ENCODE results near the gene RNF157.
"Not testable (repeated sequence)": the region's sequence is repeated elsewhere in the genome, so short reads cannot be mapped to it uniquely, and the experiment has no call there.

Gene RNF157

GRCh38 chr17:76213491-76213890 is 26.8 kb downstream of the RNF157 start:
- H3K9me3 ChIP-seq (ENCODE audit: low read depth, low read length), result no peaks in the 10 kb centered on the region
- no peak overlapping the region for H3K27ac ChIP-seq
- TF ChIP-seq FOXP2 (optimal IDR thresholded peaks at IDR 0.05; ENCODE audit: control extremely low read depth, extremely low read length, insufficient read depth) (no peak), POLR2AphosphoS5 (IDR thresholded peaks at IDR 0.05; ENCODE audit: borderline replicate concordance, low read depth, low read length) (no peak)
- no peak overlapping the region for H3K4me3 ChIP-seq
- DNase-seq (ENCODE audit: low read depth, low spot score), result no peak
- no peak overlapping the region for H3K9ac ChIP-seq (ENCODE audit: insufficient read length)
- no peaks in the 10 kb centered on the region for H3K36me3 ChIP-seq (ENCODE audit: insufficient read depth, low read length)

DNA sequence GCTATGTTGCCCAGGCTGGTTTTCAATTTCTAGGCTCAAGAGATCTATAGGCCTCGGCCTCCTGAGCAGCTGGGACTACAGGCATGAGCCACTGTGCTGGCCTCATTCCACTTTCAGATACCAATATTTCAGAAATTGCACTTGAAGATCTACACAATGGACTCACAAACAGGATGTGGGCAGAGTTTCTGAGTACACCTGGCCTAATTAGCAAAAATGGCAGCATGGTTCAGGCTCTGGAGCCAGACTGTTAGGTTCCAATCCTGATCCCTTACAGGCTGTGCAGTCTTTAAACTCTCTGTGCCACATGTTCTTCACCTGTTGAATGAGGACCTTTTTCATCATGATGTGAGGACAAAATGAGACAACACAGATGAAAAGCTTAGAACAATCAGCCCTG is 32.2 kb downstream of the RNF157 start:
- Histone ChIP-seq H3K36me3 (ENCODE audit: insufficient read depth, low read length) (no peaks in the 10 kb centered on the region), H3K9me3 (ENCODE audit: low read depth, low read length) (no peaks in the 10 kb centered on the region), H3K4me3 (no peak overlapping the region), H3K9ac (ENCODE audit: insufficient read length) (no peak overlapping the region), H3K27ac (no peak overlapping the region)
- TF ChIP-seq POLR2AphosphoS5 (IDR thresholded peaks at IDR 0.05; ENCODE audit: borderline replicate concordance, low read depth, low read length), result no peak
- no peak for TF ChIP-seq EZH2 (IDR thresholded peaks at IDR 0.05)
- DNase-seq (ENCODE audit: low read depth, low spot score), result no peak

DNA sequence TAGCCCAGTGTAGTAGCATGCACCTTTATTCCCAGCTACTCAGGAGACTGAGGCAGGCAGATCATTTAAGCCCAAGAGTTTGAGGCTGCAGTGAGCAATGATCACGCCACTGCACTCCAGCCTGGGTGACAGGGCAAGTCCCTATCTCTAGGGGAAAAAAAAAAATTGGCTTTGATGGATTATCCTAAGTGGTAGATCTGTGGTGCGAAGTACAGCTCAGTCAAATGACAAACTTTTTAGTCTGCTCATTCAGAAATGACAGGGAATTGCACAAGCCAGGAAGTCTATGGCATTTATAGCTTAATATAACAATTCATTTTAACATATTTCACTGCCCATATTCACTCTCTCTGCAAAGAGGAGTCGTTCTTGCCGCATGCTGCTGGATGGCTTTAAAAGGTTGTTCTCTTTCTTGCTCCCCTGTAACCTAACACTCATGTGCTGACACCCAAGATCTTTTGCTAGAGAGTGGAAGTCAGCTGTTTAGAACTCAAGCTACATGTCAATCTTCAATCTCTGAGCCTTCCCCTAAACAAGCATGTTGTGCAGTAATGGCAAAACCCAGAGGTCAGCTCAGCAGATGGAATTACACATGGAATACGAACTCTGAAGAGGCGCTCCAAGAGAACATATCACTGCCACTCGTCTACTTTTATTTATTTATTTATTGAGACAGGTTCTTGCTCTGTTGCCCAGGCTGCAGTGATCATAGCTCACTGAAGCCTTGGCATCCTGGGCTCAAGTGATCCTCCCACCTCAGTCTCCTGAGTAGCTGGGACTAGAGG is 32.8 kb downstream of the RNF157 start:
- peak overlapping the region; percentile 10 for H3K9ac ChIP-seq (ENCODE audit: insufficient read length)
- H3K27ac ChIP-seq, result no peak overlapping the region
- H3K9me3 ChIP-seq (ENCODE audit: low read depth, low read length), result no peaks in the 10 kb centered on the region
- TF ChIP-seq EZH2 (IDR thresholded peaks at IDR 0.05), result no peak
- TF ChIP-seq POLR2AphosphoS5 (IDR thresholded peaks at IDR 0.05; ENCODE audit: borderline replicate concordance, low read depth, low read length), result no peak
- TF ChIP-seq FOXP2 (optimal IDR thresholded peaks at IDR 0.05; ENCODE audit: control extremely low read depth, extremely low read length, insufficient read depth), result no peak
- no peak for DNase-seq (ENCODE audit: low read depth, low spot score)
- H3K36me3 ChIP-seq (ENCODE audit: insufficient read depth, low read length), result no peaks in the 10 kb centered on the region
- H3K4me3 ChIP-seq, result no peak overlapping the region; the same call in 1 of the 2 replicates

DNA sequence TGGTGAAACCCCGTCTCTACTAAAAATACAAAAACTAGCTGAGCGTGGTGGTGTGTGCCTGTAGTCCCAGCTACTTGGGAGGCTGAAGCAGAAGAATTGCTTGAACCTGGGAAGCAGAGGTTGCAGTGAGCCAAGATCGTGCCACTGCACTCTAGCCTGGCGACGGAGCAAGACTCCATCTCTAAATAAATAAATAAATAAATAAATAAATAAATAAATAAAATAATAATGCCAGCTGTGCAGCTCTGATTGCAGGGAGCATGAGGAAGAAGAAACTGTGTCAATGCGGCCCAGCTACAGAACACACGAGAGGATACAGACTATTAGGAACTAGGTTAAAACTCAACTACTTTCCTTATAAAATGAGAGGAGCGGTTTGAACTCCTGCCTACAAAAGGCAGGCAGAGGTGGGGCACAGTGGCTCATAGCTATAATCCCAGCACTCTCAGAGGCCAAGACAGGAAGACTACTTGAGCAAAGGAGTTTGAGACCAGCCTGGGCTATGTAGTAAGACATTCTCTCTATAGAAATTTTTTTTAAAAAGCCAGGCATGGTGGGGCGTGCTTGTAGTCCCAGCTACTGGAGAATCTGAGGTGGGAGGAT is 34.6 kb downstream of the RNF157 start:
- H3K9me3 ChIP-seq (ENCODE audit: low read depth, low read length); H3K36me3 ChIP-seq (ENCODE audit: insufficient read depth, low read length); DNase-seq (ENCODE audit: low read depth, low spot score); H3K27ac ChIP-seq; H3K9ac ChIP-seq (ENCODE audit: insufficient read length); H3K4me3 ChIP-seq: not testable (repeated sequence)

DNA sequence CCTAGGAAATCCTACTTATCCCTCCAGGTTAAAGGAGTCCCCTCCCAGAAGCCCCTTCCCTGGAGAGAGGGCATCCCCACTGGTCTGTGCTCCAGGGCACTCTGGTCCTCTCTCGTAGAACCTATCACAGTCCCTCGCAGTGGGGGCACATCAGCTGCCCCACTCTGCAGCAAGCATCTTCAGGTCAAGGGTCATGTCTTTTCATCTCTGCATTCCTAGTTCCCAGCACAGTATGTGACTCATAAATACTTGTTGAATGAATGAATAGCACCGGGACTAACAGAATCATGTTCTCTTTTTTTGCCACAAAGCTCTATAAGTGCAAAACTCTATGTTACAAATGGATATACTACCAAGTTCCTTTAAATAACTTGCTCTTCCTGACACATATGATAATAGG is 36.0 kb downstream of the RNF157 start:
- DNase-seq (ENCODE audit: low read depth, low spot score), result no peak
- TF ChIP-seq FOXP2 (optimal IDR thresholded peaks at IDR 0.05; ENCODE audit: control extremely low read depth, extremely low read length, insufficient read depth) (no peak), EZH2 (IDR thresholded peaks at IDR 0.05) (no peak), POLR2AphosphoS5 (IDR thresholded peaks at IDR 0.05; ENCODE audit: borderline replicate concordance, low read depth, low read length) (no peak)
- H3K27ac ChIP-seq, result no peak overlapping the region

GRCh38 chr17:76200354-76200753 is 39.9 kb downstream of the RNF157 start:
- H3K9ac ChIP-seq (ENCODE audit: insufficient read length), result no peak overlapping the region
- no peak overlapping the region for H3K4me3 ChIP-seq
- no peak for DNase-seq (ENCODE audit: low read depth, low spot score)
- H3K36me3 ChIP-seq (ENCODE audit: insufficient read depth, low read length), result no peaks in the 10 kb centered on the region
- no peak for TF ChIP-seq EZH2 (IDR thresholded peaks at IDR 0.05)
- no peak for TF ChIP-seq POLR2AphosphoS5 (IDR thresholded peaks at IDR 0.05; ENCODE audit: borderline replicate concordance, low read depth, low read length)
- no peak for TF ChIP-seq FOXP2 (optimal IDR thresholded peaks at IDR 0.05; ENCODE audit: control extremely low read depth, extremely low read length, insufficient read depth)
- H3K9me3 ChIP-seq (ENCODE audit: low read depth, low read length), result no peaks in the 10 kb centered on the region
- no peak overlapping the region for H3K27ac ChIP-seq

More for the DNA sequence above, 36.0 kb downstream of the RNF157 start:
- Histone ChIP-seq H3K4me3 (no peak overlapping the region), H3K9ac (ENCODE audit: insufficient read length) (no peak overlapping the region), H3K36me3 (ENCODE audit: insufficient read depth, low read length) (no peaks in the 10 kb centered on the region), H3K9me3 (ENCODE audit: low read depth, low read length) (no peaks in the 10 kb centered on the region)

GRCh38 chr17:76199469-76199868 is 40.8 kb downstream of the RNF157 start:
- H3K27ac ChIP-seq, result no peak overlapping the region

GRCh38 chr17:76198702-76199101 is 41.6 kb downstream of the RNF157 start:
- TF ChIP-seq EZH2 (IDR thresholded peaks at IDR 0.05) (no peak), POLR2AphosphoS5 (IDR thresholded peaks at IDR 0.05; ENCODE audit: borderline replicate concordance, low read depth, low read length) (no peak), FOXP2 (optimal IDR thresholded peaks at IDR 0.05; ENCODE audit: control extremely low read depth, extremely low read length, insufficient read depth) (no peak)
- Histone ChIP-seq H3K4me3 (no peak overlapping the region), H3K36me3 (ENCODE audit: insufficient read depth, low read length) (no peaks in the 10 kb centered on the region), H3K9ac (ENCODE audit: insufficient read length) (no peak overlapping the region), H3K9me3 (ENCODE audit: low read depth, low read length) (no peaks in the 10 kb centered on the region), H3K27ac (no peak overlapping the region)
- DNase-seq (ENCODE audit: low read depth, low spot score), result no peak

More at GRCh38 chr17:76199469-76199868, 40.8 kb downstream of the RNF157 start:
- Histone ChIP-seq H3K9me3 (ENCODE audit: low read depth, low read length) (no peaks in the 10 kb centered on the region), H3K36me3 (ENCODE audit: insufficient read depth, low read length) (no peaks in the 10 kb centered on the region), H3K9ac (ENCODE audit: insufficient read length) (no peak overlapping the region), H3K4me3 (no peak overlapping the region)
- no peak for DNase-seq (ENCODE audit: low read depth, low spot score)
- TF ChIP-seq POLR2AphosphoS5 (IDR thresholded peaks at IDR 0.05; ENCODE audit: borderline replicate concordance, low read depth, low read length), result no peak
- no peak for TF ChIP-seq EZH2 (IDR thresholded peaks at IDR 0.05)
- no peak for TF ChIP-seq FOXP2 (optimal IDR thresholded peaks at IDR 0.05; ENCODE audit: control extremely low read depth, extremely low read length, insufficient read depth)

- Histone ChIP-seq H3K9me3 (ENCODE audit: low read depth, low read length) (no peaks in the 10 kb centered on the region), H3K4me3 (no peak overlapping the region), H3K9ac (ENCODE audit: insufficient read length) (no peak overlapping the region), H3K36me3 (ENCODE audit: insufficient read depth, low read length) (no peaks in the 10 kb centered on the region), H3K27ac (no peak overlapping the region)
- TF ChIP-seq FOXP2 (optimal IDR thresholded peaks at IDR 0.05; ENCODE audit: control extremely low read depth, extremely low read length, insufficient read depth), result no peak
- TF ChIP-seq POLR2AphosphoS5 (IDR thresholded peaks at IDR 0.05; ENCODE audit: borderline replicate concordance, low read depth, low read length), result no peak
- no peak for TF ChIP-seq EZH2 (IDR thresholded peaks at IDR 0.05)
- no peak for DNase-seq (ENCODE audit: low read depth, low spot score)
These were observed 42.4 kb downstream of the RNF157 start for GRCh38 chr17:76197911-76198310.
